Fibroblast of gingiva (primary cell): ENCODE measurements around the gene LRP1.

ENCODE experiments used
- DNase-seq: peaks from one replicate; pipeline ENCODE4 v3.0.0-alpha.2; 2011; ENCODE audit warnings: low read depth

The LRP1 gene

GRCh38 chr12:57156701-57157403, 28.6 kb downstream of the LRP1 start:
- no peak for DNase-seq

GRCh38 chr12:57157588-57158173, 29.4 kb downstream of the LRP1 start:
- DNase-seq, result no peak

GRCh38 chr12:57158186-57158585, 29.9 kb downstream of the LRP1 start:
- no peak for DNase-seq

- DNase-seq, result no peak
These were observed 30.4 kb downstream of the LRP1 start for GRCh38 chr12:57158665-57159064.

- no peak for DNase-seq
These were observed 31.0 kb downstream of the LRP1 start for GRCh38 chr12:57159311-57159710.

GRCh38 chr12:57160040-57160439, 31.8 kb downstream of the LRP1 start:
- DNase-seq, result no peak

- DNase-seq, result no peak
These were observed 32.5 kb downstream of the LRP1 start for GRCh38 chr12:57160741-57161140.

- DNase-seq, result no peak
These were observed 33.2 kb downstream of the LRP1 start for GRCh38 chr12:57161491-57161890.

- no peak for DNase-seq
These were observed 34.4 kb downstream of the LRP1 start for GRCh38 chr12:57162553-57163125.

- no peak for DNase-seq
These were observed 36.2 kb downstream of the LRP1 start for GRCh38 chr12:57164454-57164853.

- DNase-seq, result no peak
These were observed 36.8 kb downstream of the LRP1 start for GRCh38 chr12:57164966-57165625.

GRCh38 chr12:57165741-57166140, 37.5 kb downstream of the LRP1 start:
- peak; percentile 57 for DNase-seq

GRCh38 chr12:57166971-57167371, 38.7 kb downstream of the LRP1 start:
- DNase-seq, result no peak

GRCh38 chr12:57168058-57168457, 39.8 kb downstream of the LRP1 start:
- DNase-seq, result no peak

GRCh38 chr12:57169046-57169795, 40.9 kb downstream of the LRP1 start:
- DNase-seq, result no peak

GRCh38 chr12:57169969-57170368, 41.7 kb downstream of the LRP1 start:
- no peak for DNase-seq

GRCh38 chr12:57170408-57170807, 42.1 kb downstream of the LRP1 start:
- no peak for DNase-seq

- no peak for DNase-seq
These were observed 42.6 kb downstream of the LRP1 start for GRCh38 chr12:57170927-57171326.

GRCh38 chr12:57171668-57172067, 43.4 kb downstream of the LRP1 start:
- DNase-seq, result peak; percentile 44

GRCh38 chr12:57173089-57173488, 44.8 kb downstream of the LRP1 start:
- DNase-seq, result no peak

- DNase-seq, result no peak
These were observed 45.4 kb downstream of the LRP1 start for GRCh38 chr12:57173683-57174082.

- peak; percentile 79 for DNase-seq
These were observed 47.3 kb downstream of the LRP1 start for GRCh38 chr12:57175428-57176138.
